Measurements from ENCODE around the gene SLC16A13.

DNA sequence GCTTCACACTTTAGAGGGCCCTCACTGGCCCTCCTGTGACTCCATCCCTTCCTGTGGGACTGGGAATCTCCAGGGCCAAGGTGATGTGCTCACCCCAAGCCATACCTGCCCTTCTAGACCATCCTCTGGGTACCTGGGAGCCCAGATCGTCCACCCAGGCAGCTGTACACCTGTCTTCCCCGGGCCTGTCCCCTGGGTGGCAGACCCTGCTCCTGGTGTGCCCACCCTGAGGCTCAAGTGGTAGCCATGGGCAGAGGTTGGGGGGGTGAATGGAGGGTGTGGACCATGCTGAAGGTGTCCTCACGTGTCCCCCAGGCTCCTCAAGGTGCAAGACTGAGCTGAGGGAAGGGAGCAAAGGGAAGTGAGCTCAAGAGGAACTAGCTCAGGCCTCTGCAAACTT is 34.9 kb downstream of the SLC16A13 start:
- TF ChIP-seq POLR2A (IDR thresholded peaks at IDR 0.05; ENCODE audit: low read length) (no peak), GATA1 (IDR thresholded peaks at IDR 0.05; ENCODE audit: low read depth, low read length) (no peak)
